Stimulated activated CD4-positive, alpha-beta T cell treated with anti-CD3 and anti-CD28 coated beads, Interleukin-4, amount 100 ng/mL, for 48 hours (primary cell): ENCODE data around the gene FBXO48.
"Not testable (repeated sequence)": the region's sequence is repeated elsewhere in the genome, so short reads cannot be mapped to it uniquely, and the experiment has no call there.

Experiments
- DNase-seq, 2 donors: peaks; one replicate each; pipeline ENCODE4 v3.0.0-alpha.2; 2020; ENCODE audit warnings: low read depth in 2 of 2

FBXO48 gene, protein sequence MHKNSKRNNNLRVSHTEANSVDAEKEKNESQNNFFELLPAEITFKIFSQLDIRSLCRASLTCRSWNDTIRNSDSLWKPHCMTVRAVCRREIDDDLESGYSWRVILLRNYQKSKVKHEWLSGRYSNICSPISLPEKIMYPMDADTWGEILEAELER

DNA sequence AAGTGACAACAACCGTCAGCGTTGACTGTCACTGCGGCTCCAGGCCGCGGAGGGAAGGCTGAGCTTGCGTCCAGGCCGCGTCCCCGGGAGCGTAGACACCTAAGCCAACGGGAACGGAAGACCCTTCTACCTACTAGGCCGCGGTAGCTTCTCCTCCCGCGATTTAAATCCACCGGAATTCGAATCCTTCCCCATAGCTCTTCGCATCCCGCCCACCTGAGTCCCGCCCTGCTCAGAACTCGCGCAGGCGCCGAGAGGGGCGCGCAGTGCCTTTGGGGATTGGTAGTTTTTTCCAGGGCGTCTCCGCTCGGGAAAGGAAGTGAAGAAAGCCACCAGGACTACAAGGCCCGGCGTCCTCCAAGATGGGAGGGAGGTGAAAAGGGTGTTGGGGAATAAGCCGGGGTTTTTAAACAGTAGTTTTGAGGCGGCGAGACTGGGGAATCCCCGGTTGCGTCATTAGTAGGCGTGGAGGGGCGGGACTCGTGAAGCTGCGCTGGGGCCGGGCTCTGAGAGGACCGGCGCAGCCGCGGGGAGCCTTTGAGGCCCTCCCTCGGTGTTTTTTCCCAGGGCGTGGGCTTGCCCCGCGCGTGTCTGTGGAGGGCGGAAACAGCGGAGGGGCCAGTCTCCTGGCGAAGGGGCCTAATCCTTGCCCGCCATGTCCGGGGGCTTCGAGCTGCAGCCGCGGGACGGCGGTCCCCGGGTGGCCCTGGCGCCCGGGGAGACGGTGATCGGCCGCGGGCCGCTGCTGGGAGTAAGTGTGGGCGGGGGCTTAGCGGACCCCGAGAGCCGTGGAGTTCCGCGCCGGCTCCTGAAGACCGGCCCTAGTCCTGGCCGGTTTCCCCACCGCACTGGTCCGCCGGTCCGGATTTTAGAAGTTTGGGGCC, at the start of gene FBXO48, which contains the start of gene APLF:
TSS of gene FBXO48 (minus strand) at position 218 of the 884 bp plus-strand sequence. CDS start 2,149 bp downstream, outside the sequence.
TSS of gene APLF (plus strand) at position 509 of the 884 bp plus-strand sequence. CDS start at position 656, 147 bp downstream.
- DNase-seq: peak; percentile 96 to 97

DNA sequence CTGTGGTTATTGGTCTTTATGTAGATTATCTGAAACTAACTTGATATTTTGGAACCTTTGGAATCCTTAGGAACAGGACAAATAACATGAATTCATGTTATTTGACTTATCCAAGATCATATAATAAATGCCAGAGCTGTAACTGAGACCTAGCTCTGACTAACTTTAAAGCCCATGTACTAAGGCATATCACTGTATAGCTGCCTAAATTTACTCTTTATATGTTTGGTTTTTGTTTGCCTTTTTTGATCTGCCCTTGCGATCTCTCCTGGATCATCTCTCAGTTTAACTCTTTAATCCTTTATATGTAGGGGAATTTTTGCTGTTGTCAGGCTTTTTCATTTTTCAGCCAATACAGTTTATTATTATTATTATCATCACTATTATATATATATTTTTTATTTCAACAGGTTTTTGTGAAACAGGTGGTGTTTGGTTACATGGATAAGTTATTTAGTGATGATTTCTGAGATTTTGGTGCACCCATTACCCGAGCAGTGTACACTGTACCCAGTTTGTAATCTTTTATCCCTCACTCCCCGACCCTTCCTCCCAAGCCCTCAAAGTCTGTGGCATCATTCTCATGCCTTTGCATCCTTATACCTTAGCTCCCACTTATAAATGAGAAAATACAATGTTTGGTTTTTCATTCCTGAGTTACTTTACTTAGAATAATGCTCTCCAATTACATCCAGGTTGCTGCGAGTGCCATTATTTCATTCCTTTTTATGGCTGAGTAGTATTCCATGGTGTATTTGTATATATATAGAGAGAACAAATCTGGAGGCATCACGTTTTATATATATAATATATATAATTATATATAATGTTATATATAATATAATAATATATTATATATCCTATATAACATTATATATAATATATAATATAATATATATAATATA, 49.2 kb upstream of the FBXO48 start:
- no peak for DNase-seq

DNA sequence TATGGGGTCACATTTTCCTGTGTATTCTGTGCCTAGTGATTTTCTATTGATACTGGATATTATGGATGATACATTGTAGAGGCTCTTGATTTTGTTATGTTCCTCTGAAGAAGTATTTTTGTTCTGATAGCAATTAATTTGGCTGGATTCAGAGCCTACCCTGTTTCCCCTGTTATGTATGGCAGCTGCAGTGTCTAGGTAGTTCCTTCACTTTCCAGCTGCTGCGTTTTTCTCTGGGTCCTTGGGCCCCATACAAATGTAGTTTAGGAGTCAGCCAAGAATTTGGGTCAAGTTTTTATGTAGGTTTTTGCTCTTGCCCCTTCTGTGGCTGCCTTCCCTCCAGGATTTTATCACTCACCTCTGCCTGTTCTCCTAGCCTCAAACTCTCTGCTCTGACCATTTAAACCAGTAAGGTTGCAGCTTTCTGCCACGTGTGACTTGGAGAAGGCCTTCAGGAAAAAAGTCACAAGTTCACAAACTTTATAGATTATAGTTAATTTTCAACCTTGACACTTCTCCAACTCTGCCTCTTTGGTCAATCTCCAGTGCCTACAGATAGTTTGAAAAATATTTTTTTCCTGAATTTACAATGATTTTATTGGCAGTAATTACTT, 47.3 kb upstream of the FBXO48 start:
- DNase-seq: no peak

DNA sequence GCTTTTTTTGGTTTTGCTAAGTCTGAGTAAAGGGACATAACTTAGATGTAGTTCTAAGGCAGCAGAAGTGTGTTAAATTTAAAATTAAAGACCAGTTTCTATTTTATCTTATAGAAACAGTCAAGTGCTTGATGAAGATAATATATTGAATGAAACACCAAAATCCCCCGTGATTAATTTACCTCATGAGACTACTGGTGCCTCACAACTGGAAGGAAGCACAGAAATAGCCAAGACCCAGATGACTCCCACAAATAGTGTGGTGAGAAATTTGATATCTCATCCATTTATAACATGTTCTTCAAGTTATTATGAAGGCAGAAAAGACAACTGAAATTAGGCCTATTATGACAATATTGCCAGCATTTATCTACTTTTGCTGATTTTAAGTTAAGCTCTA, 45.9 kb upstream of the FBXO48 start:
- DNase-seq: no peak

DNA sequence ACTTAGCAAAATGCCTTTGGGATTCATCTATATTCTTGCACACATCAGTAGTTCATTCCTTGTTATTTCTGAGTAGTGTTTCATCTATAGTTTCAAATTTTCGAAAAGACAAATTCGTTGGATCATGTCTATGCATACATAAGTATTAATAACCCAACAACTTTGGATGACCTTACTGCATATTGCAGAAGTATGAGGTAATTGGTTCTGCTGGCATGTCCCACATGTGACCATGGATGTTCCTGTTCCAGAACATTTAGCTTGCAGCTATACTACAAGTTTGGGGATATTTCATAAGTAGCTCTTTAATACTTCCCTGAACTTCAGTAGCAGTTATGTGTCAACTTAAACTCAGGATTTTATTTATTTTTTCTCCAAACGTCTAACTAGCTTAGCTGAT, 45.2 kb upstream of the FBXO48 start:
- DNase-seq: no peak

DNA sequence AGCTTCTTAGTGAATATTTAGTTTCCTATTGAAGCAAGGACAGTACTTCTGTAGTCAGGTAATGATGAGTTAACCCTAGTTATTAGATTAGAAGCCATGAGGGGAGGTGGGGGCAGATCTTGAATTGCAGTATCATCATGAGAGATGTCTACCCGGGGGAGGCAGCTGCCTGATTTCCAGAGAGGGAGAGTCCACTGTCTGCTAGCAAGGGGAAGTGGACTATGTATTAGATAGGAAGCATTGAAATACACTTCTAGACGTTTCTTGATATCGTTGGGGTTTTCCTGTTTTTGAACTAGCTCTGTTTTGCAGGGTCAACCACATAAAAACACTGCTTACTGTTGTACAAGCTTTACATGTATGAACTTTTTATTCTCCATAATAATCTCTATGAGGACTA, 39.1 kb upstream of the FBXO48 start:
- no peak for DNase-seq

DNA sequence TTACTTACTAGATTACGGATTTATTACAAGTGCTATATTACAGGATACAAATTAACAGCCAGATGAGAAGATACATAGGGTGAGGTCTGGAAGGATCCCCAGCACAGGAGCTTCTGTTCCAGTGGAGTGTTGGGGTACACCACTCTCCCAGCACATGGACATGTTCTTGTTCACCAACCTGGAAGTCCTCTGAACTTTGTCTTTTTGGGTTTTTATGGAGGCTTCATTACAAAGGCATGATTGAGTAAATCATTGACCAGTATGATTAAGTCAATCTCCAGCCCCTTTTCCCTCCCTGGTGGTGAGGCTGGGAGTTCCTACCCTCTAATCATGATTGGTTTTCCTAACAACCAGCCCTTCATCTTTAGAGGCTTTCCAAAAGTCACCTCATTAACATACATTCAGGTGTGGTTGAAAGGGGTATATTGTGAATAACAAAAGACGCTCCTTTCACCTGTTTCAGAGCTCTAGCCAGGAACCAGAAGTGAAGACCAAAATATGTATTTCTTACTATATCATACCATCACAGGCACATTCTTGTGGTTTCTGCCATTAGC, 38.6 kb upstream of the FBXO48 start:
- no peak for DNase-seq

DNA sequence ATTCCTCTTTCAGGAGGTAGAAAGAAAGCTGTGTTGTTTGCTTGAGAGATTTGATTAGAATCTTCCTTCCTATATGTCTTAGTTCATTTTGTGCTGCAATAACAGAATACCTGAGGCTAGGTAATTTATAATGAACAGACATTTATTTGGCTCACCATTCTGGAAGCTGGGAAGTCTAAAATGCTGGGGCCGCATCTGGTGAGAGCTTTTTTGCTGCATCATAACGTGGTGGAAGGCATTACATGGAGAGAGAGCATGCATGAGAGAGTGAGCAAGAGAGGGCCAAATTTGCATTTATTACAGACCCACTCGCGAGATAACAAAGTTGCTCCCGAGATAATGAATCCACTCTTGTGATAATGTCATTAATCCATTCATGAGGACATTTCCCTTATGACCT, 34.7 kb upstream of the FBXO48 start:
- no peak for DNase-seq

DNA sequence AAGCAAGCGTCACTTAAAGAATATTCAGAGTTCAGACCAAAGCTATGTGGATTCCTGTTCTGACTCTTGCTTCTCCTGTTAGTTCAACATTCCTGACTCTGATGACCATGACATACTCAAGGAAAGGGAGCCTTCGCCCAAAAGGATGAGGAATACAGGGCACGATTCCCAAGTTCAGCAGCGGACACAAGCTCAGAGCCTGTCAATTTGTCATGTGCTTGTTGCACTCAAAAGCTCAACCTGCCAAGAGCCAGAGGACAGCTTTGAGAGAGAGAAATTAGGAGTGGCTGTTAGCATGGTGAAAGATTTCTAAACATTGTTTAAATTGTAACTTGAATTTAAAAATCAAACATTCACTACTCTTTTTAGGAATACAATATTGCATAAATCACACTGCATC, 33.6 kb upstream of the FBXO48 start:
- DNase-seq: no peak

DNA sequence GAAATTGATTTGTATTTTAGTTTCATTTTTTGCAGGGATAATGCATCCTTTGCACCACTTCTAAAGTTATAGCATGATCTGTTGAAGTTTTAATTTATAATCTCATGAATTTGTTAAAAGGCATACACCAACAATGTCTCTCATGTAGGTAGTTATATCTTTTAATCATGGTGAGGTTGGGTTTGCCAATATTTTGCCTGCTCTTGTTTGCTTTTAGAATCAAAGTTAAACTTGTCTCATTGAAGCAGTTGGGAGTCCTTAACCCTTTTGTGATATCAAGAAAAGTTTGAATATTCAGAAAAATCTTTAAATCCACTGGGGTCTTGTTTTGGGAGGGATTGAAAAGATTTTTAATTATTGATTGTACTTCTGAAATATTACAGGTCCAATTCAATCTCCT, 32.0 kb upstream of the FBXO48 start:
- DNase-seq: no peak

DNA sequence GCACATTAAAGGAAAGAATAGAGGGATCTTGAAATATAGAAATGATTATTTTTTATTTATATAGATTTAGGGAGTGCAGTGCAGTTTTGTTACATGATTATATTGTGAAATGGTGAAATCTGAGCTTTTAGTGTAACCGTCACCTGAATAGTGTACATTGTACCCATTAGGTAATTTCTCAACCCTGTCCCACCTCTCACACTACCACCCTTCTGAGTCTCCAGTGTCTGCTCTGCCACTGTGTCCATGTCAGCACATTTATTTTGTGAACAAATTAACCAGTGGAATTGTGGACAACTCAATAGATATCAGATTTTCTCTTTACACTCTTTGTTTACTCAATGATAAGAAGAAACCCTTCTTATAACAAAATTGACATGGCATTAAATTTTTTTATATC, 24.5 kb upstream of the FBXO48 start:
- DNase-seq: no peak

DNA sequence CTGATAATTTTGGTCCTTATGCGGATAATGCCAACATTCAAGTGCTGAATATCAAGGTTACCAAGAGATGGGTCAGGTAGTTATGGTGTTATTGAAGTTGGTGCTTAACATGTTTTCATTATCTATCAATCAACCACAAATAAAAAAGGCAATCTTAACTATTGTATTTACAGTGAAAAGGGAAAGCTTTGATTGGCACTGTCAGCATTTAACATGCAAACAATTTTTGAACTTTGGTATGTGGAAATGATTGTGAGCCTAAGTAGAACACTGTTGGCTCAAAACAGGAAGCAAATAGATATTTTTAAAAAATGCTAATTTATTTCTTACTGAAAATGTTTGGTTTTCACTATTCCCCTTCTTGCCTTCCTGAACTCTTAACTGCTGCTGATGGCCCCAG, 22.2 kb upstream of the FBXO48 start:
- no peak for DNase-seq

DNA sequence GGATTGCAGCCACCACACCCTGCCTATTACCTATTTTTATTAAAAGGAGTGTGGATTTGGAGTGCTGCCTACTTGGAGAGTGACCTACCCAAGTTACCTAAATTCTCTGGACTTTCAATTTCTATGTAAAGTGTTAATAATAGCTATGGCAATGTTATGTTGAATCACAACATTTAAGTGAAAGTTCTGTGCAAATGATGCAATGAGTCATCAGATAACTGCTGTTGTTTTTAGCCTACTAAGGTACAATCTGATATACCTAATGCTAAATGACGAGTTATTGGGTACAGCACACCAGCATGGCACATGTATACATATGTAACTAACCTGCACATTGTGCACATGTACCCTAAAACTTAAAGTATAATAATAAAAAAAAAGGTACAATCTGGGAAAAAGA, 21.5 kb upstream of the FBXO48 start:
- DNase-seq: not testable (repeated sequence)

DNA sequence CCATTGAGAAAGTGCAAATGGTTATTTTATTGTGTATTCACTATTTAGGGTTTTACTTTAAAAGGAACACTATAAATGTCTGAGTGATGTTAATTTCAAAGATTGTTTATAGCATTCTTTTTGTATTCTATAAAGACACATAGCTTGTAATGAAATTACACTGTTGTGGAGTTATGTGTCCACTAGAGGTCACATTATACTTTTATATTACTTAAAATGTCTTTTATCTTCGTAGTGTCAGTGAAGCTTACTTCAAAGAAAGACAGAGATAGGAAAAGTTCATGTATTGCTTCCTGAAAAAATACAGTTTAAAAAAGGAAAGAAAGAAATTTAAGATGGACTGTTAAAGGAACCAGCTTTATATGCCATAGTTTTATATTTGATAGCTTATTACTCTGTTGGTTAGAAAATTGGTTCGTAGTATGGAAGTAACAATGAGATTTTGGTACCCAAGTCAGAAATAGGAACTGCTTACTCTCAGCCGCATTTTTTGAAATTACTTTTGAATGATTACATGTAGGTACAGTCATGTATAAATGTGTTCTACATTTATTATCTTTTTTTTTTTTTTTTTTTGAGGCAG, 20.8 kb upstream of the FBXO48 start:
- DNase-seq: no peak

DNA sequence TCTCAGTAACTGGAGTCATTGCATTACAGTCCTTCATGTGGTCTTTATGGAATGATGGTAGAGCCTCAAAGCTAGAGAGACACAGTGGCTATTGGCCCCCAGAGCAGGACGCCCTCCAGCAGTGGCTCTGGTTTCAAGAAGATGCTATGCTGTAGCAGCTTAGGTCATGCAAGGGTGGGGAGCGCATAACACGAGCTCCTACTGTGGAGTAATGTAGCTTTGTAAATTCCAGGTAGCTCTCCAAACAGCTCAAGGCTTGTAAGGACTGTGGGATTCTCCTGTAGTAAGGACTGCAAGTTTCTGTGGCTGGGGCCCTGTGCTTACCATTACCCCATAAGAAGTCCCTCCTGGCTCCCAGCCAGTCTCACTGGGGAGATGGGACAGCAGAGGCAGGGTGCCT, 15.9 kb upstream of the FBXO48 start:
- no peak for DNase-seq

DNA sequence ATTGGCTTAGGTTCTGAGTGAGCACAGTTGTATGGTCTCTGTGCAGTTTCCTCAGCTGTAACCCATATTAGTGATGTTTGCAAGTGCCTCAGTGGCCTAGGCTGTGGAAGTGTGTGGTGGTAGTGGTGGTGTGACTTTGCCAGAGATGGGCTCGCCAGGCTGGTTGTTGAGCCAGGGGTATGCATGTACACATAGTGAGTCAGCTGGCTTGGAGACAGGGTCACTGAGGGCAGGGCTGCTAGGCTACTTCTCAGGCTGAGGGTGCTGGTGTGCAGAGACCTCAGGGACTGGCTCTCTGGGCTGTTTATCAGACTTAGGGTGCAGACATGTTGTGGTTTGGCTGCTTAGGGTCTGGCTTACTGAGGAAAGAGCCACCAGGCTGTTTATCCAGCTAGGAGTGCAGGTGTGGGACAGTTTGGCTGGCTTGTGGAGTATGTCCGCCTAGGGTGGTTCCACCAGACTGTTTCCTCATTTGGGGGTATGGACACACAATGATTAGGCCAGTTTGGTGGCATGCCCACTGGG, 15.3 kb upstream of the FBXO48 start:
- DNase-seq: no peak

DNA sequence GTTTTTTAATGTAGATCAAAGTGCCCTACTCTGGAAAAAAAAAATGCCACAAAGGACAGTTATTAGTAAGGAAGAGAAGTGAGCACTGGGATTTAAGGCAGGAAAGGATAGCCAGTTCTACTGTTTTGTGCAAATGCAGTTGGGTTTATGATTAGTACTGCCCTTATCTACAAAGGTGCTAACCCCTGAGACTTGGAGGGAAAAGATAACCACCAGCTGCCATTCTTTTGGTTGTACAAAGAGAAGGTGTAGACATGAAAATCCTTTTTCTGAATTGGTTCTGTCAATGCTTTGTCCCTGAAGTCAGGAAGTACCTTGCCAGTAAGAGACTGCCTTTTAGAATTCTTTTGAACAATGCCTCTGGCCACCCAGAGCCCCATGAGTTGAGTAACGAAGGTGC, 11.6 kb upstream of the FBXO48 start:
- DNase-seq: no peak

DNA sequence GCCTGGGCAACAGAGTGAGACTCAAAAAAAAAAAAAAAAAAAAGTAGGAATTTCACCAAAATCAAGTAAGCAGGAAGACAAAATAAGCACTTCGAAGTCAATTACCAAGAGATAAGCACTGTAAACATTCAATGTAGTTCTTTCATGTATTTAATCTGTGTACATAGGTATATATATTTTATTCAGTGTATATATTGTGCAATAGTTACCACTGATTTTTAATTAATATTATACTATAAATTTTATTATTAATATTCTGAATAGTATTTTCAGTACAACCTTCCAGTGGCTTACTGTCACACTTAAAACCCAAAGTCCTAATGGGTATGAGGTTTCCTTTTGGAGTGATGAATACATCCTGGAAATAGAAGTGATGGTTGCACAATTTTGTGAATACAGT, 9.4 kb upstream of the FBXO48 start:
- DNase-seq: no peak

DNA sequence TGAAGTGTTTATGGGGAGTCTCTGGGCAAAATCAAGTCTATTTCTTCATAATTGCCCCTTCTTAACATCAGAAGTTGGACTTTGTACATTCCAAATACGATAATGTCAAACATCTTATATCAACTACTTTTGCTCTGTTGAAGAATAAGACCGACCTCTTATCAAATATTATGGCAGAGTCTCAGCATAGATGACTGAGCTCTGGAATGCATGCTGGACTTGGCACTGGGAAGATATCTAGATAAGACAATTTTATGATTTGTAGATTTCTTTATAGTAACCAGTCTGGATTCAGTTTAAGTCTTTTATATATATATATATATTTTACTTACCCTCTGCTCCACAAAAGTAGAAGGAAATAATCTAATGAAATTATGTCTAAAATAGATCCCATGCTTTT, 8.5 kb upstream of the FBXO48 start:
- DNase-seq: no peak

DNA sequence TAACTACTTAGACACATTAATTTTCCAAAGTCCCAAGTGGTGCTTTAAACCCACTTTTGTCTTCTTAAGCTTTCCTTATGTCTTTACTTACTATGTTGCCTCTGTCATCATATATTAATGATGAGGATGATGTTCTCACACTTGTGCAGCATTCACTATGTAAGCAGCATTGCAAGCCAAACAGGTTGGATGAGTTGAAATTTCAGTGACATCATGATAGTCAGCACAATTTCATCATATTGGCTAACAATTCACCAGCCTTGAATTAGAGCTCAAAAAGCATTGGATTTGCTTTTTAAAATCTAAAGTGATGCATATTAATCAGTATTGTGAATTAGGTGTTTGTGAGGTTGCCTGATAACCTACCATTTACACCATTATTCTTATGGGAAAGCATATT, 8.0 kb upstream of the FBXO48 start:
- DNase-seq: no peak
